Measurements from ENCODE around the gene CAPRIN2. TPM values are rescaled to one million over a fixed set of nuclear protein-coding genes. Genes with fewer than 3 reads are reported as not detected.
A peak's percentile ranks its signal among the peaks of the same experiment; 100 is the strongest.

CAPRIN2 gene
- total RNA-seq, 1 experiment from 2014 or later: 123 TPM

DNA sequence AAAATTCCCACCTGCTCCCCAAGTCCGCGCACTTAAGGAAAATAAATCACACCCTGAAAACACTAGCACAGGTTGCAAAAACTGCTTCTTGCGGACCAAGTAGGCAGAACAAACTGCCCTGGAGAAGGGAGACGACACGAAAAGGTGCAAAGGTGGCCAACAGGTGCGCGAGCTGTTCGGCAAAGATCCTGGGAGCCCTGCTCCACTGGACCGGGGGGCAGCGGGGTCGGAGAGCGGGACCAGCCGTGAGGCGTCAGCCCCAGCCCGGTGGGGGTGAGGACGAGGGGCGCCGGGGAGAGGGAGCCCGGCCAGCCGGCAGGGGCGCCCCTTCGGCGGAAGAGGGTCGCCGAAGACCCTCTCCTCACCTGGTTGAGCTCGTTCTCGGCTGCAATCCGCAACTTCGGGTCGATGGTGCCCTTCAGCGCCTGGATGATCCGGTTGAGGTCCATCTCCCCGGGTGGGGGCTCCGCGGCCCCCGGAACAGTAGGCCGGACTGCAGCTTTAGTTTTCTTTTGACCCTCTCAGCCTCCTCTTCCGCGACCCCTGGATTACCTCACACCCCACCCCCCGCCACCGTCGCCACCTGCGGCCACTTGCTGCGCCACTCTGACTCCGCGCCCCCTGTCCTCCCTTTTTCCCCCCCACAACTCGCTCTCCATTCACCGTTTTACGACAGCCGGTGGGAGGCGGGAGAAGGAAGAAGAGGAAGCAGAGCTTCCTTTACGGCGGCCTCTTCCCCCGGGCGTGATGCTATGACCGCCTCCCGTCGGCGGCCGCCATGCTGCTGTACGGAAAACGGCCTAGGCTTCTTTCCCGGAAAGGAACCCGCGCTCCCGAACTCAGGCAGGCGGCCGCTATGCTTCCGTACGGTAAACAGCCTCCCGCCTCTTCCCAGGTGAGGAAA lies 59.3 kb downstream of the CAPRIN2 start, which contains the start of gene IPO8:
TSS of gene IPO8 (minus strand) at position 671 of the 904 bp plus-strand sequence. CDS start at position 449, 222 bp downstream.
- H3K56ac ChIP-seq (ENCODE audit: insufficient read length, low read depth, low read length): no peak within 1 kb of the TSS
- H2AK5ac ChIP-seq (ENCODE audit: insufficient read length, low read length): no peak within 1 kb of the TSS
- H2BK20ac ChIP-seq (ENCODE audit: low read depth, low read length, poor library complexity, severe bottlenecking): no peak within 1 kb of the TSS
- Mint-ChIP-seq H3K9me3 (no peaks in the 10 kb centered on the region), H3K4me1 (peaks cover 32 to 35% of the 10 kb centered on the region in 2 experiments), H3K27ac (peak within 1 kb of the TSS; percentile 59 to 86 (median 76)), H3K4me3 (peak within 1 kb of the TSS; percentile 89 to 93), H3K27me3 (ENCODE audit: low read depth) (no peaks in the 10 kb centered on the region), H3K36me3 (ENCODE audit: insufficient read depth in 1 of 3, low read depth in 3 of 3) (no peaks in the 10 kb centered on the region)
- H3K4me2 ChIP-seq (ENCODE audit: insufficient read depth, insufficient read length, low read length): peak within 1 kb of the TSS; percentile 77
- H3K18ac ChIP-seq (ENCODE audit: insufficient read length, low read depth, low read length): peak within 1 kb of the TSS; percentile 64
- H2AFZ ChIP-seq (ENCODE audit: low read length): no peak within 1 kb of the TSS
- TF ChIP-seq, protein P1, sequence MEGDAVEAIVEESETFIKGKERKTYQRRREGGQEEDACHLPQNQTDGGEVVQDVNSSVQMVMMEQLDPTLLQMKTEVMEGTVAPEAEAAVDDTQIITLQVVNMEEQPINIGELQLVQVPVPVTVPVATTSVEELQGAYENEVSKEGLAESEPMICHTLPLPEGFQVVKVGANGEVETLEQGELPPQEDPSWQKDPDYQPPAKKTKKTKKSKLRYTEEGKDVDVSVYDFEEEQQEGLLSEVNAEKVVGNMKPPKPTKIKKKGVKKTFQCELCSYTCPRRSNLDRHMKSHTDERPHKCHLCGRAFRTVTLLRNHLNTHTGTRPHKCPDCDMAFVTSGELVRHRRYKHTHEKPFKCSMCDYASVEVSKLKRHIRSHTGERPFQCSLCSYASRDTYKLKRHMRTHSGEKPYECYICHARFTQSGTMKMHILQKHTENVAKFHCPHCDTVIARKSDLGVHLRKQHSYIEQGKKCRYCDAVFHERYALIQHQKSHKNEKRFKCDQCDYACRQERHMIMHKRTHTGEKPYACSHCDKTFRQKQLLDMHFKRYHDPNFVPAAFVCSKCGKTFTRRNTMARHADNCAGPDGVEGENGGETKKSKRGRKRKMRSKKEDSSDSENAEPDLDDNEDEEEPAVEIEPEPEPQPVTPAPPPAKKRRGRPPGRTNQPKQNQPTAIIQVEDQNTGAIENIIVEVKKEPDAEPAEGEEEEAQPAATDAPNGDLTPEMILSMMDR (conservative IDR thresholded peaks at IDR 0.05): peak; percentile 57; the same call in 2 of the 3 replicates
- H4K8ac ChIP-seq (replicated peaks; ENCODE audit: insufficient read length, low read depth, low read length): no peak within 1 kb of the TSS
- H3K79me2 ChIP-seq (ENCODE audit: insufficient read depth, low read length): peaks cover 2% of the 10 kb centered on the region; the same call in 1 of the 2 replicates
- no peak within 1 kb of the TSS for H4K5ac ChIP-seq (ENCODE audit: insufficient read length, low read depth, low read length)
- no peak within 1 kb of the TSS for H4K91ac ChIP-seq (ENCODE audit: insufficient read length, low read depth, low read length)
- peak within 1 kb of the TSS; percentile 66 for H3K9ac ChIP-seq (ENCODE audit: extremely low read depth, insufficient read length, low read length)
- H3K23me2 ChIP-seq (ENCODE audit: insufficient read length, low read depth, low read length, poor library complexity, severe bottlenecking): peaks cover 10% of the 10 kb centered on the region
- no peak within 1 kb of the TSS for H3K23ac ChIP-seq (ENCODE audit: insufficient read length, low read depth, low read length)
- H3K14ac ChIP-seq (ENCODE audit: insufficient read depth, low read length): peak within 1 kb of the TSS; percentile 90
- H2BK12ac ChIP-seq (ENCODE audit: insufficient read length, low read depth, low read length): no peak within 1 kb of the TSS
- no CpG with 5 or more reads among the region's 71 CpGs for WGBS (ENCODE audit: extremely low coverage, insufficient read length, low lambda C conversion rate)
- H3K27me3 ChIP-seq (ENCODE audit: insufficient read depth, low read length): no peaks in the 10 kb centered on the region
- H3K4ac ChIP-seq (ENCODE audit: low read depth, low read length): no peak within 1 kb of the TSS
- peak; percentile 98 for DNase-seq
- H2BK120ac ChIP-seq (ENCODE audit: low read depth, low read length, poor library complexity, severe bottlenecking): no peak within 1 kb of the TSS
- H3K79me1 ChIP-seq (ENCODE audit: insufficient read depth, low read depth, low read length, poor library complexity, severe bottlenecking): no peaks in the 10 kb centered on the region
- no peaks in the 10 kb centered on the region for H4K20me1 ChIP-seq (ENCODE audit: control insufficient read depth, insufficient read depth, insufficient read length)
- H3K27ac ChIP-seq (ENCODE audit: insufficient read length, low read depth, low read length): no peak within 1 kb of the TSS
- no peak within 1 kb of the TSS; the same call in 1 of the 2 replicates for H2BK15ac ChIP-seq (ENCODE audit: low read depth, low read length)
- no peaks in the 10 kb centered on the region for H3K9me3 ChIP-seq (ENCODE audit: control insufficient read depth, low read depth, low read length)
- H2BK5ac ChIP-seq (ENCODE audit: insufficient read length, low read length): no peak within 1 kb of the TSS
- no peaks in the 10 kb centered on the region for H3K4me1 ChIP-seq (ENCODE audit: insufficient read depth, low read length)
- H3T11ph ChIP-seq (ENCODE audit: low read length): no peak within 1 kb of the TSS

Measured in H9 (cell line).